Sigmoid colon (tissue), 3 donors: ENCODE measurements around the gene RBM17.

ENCODE experiments used
- CTCF ChIP-seq, 4 experiments: fragments of 450-650 bp in 3 of 4; fragments of 200-600 bp in 1 of 4; IDR thresholded peaks; one replicate each; pipeline ENCODE4 v1.5.1; 2016 to 2019; ENCODE audit warnings: antibody characterized with exemption in 4 of 4, mild to moderate bottlenecking in 3 of 4, moderate library complexity in 2 of 4
- POLR2A ChIP-seq, 2 donors: fragments of 450-650 bp; IDR thresholded peaks; one replicate each; pipeline ENCODE4 v1.6.1; 2016; ENCODE audit warnings: antibody characterized with exemption in 2 of 2, mild to moderate bottlenecking in 2 of 2, moderate library complexity in 2 of 2

- TF ChIP-seq POLR2A (IDR thresholded peaks at IDR 0.05) (no peak), CTCF (IDR thresholded peaks at IDR 0.05) (no peak)
Measured at GRCh38 chr10:6146921-6147320, 58.1 kb downstream of the RBM17 start.
